Vagina (tissue), 2 donors: ENCODE data around the gene OBSCN.

Experiments
- POLR2A ChIP-seq, 2 donors: fragments of 450-650 bp; IDR thresholded peaks; one replicate each; pipeline ENCODE4 v1.6.1; 2017; ENCODE audit warnings: antibody characterized with exemption in 2 of 2, mild to moderate bottlenecking in 2 of 2, moderate library complexity in 2 of 2
- POLR2AphosphoS5 ChIP-seq, 2 donors: sonication (generic); formaldehyde crosslinking; IDR thresholded peaks; one replicate each; pipeline ENCODE4 v1.9.0; 2017; ENCODE audit warnings: antibody characterized with exemption in 2 of 2, mild to moderate bottlenecking in 2 of 2, low read depth in 1 of 2; ENCODE audit not compliant: insufficient read depth in 1 of 2
- TF ChIP-seq, protein P1 (sequence below), 3 experiments: fragments of 450-650 bp in 2 of 3; fragments of 200-600 bp in 1 of 3; sonication (generic) in 1 of 3; IDR thresholded peaks; one replicate each; pipeline ENCODE4 v1.5.1; 2017 to 2019; ENCODE audit warnings: antibody characterized with exemption in 3 of 3, mild to moderate bottlenecking in 2 of 3, moderate library complexity in 2 of 3

DNA sequence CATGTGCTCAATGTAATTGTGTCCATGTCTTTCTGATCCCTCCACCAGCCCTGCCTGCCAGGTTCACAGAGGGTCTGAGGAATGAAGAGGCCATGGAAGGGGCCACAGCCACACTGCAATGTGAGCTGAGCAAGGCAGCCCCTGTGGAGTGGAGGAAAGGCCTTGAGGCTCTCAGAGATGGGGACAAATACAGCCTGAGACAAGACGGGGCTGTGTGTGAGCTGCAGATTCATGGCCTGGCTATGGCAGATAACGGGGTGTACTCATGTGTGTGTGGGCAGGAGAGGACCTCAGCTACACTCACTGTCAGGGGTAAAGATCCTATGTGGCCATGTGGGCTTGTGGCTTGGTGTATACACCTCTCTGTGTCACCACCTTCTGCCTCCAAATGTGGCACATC lies 91.4 kb downstream of the OBSCN start:
- TF ChIP-seq, protein P1, sequence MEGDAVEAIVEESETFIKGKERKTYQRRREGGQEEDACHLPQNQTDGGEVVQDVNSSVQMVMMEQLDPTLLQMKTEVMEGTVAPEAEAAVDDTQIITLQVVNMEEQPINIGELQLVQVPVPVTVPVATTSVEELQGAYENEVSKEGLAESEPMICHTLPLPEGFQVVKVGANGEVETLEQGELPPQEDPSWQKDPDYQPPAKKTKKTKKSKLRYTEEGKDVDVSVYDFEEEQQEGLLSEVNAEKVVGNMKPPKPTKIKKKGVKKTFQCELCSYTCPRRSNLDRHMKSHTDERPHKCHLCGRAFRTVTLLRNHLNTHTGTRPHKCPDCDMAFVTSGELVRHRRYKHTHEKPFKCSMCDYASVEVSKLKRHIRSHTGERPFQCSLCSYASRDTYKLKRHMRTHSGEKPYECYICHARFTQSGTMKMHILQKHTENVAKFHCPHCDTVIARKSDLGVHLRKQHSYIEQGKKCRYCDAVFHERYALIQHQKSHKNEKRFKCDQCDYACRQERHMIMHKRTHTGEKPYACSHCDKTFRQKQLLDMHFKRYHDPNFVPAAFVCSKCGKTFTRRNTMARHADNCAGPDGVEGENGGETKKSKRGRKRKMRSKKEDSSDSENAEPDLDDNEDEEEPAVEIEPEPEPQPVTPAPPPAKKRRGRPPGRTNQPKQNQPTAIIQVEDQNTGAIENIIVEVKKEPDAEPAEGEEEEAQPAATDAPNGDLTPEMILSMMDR (IDR thresholded peaks at IDR 0.05): no peak
- TF ChIP-seq POLR2A (IDR thresholded peaks at IDR 0.05): no peak
- no peak for TF ChIP-seq POLR2AphosphoS5 (IDR thresholded peaks at IDR 0.05; ENCODE audit: insufficient read depth in 1 of 2, low read depth in 1 of 2)
